ENCODE data around the gene SEC24D.
"Not testable (repeated sequence)": the region's sequence is repeated elsewhere in the genome, so short reads cannot be mapped to it uniquely, and the experiment has no call there.

SEC24D gene

DNA sequence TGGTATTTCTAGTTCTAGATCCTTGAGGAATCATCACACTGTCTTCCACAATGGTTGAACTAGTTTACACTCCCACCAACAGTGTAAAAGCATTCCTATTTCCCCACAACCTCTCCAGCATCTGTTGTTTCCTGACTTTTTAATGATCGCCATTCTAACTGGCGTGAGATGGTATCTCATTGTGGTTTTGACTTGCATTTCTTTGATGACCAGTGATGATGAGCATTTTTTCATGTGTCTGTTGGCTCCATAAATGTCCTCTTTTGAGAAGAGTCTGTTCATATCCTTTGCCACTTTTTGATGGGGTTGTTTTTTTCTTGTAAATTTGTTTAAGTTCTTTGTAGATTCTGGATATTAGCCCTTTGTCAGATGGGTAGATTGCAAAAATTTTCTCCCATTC is 58.3 kb downstream of the SEC24D start:
- not testable (repeated sequence) for H3K27me3 ChIP-seq (replicated peaks; ENCODE audit: control insufficient read depth, insufficient read depth, low read length); H3K9ac ChIP-seq (ENCODE audit: low read length); H3K9me3 ChIP-seq (ENCODE audit: control insufficient read depth, low read length); DNase-seq (ENCODE audit: low read depth); H3K4me3 ChIP-seq (ENCODE audit: low read length)
- H3K4me1 ChIP-seq (ENCODE audit: control insufficient read depth, insufficient read depth, low read length): peaks cover 39% of the 10 kb centered on the region
- peaks cover 11% of the 10 kb centered on the region for H3K36me3 ChIP-seq (ENCODE audit: control insufficient read depth, insufficient read depth, low read length, severe bottlenecking)

DNA sequence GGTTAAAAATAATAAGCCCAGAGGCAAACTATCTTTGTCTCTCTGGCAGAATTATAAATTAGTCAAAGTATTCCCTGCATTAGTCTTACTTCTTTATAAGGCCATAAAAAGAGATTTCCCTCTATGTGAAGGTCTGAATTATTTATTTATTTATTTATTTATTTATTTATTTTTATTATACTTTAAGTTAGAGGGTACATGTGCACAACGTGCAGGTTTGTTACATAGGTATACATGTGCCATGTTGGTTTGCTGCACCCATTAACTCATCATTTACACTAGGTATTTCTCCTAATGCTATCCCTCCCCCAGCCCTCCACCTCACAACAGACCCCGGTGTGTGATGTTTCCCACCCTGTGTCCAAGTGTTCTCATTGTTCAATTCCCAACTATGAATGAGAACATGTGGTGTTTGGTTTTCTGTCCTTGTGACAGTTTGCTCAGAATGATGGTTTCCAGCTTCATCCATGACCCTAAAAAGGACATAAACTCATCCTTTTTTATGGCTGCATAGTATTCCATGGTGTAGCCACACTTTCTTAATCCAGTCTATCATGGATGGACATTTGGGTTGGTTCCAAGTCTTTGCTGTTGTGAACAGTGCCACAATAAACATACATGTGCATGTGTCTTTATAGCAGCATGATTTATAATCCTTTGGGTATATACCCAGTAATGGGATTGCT is 58.8 kb downstream of the SEC24D start:
- DNase-seq (ENCODE audit: low read depth); H3K9ac ChIP-seq (ENCODE audit: low read length); H3K27me3 ChIP-seq (replicated peaks; ENCODE audit: control insufficient read depth, insufficient read depth, low read length); H3K36me3 ChIP-seq (ENCODE audit: control insufficient read depth, insufficient read depth, low read length, severe bottlenecking); H3K9me3 ChIP-seq (ENCODE audit: control insufficient read depth, low read length); H3K4me3 ChIP-seq (ENCODE audit: low read length): not testable (repeated sequence)
- peaks cover 44% of the 10 kb centered on the region for H3K4me1 ChIP-seq (ENCODE audit: control insufficient read depth, insufficient read depth, low read length)

DNA sequence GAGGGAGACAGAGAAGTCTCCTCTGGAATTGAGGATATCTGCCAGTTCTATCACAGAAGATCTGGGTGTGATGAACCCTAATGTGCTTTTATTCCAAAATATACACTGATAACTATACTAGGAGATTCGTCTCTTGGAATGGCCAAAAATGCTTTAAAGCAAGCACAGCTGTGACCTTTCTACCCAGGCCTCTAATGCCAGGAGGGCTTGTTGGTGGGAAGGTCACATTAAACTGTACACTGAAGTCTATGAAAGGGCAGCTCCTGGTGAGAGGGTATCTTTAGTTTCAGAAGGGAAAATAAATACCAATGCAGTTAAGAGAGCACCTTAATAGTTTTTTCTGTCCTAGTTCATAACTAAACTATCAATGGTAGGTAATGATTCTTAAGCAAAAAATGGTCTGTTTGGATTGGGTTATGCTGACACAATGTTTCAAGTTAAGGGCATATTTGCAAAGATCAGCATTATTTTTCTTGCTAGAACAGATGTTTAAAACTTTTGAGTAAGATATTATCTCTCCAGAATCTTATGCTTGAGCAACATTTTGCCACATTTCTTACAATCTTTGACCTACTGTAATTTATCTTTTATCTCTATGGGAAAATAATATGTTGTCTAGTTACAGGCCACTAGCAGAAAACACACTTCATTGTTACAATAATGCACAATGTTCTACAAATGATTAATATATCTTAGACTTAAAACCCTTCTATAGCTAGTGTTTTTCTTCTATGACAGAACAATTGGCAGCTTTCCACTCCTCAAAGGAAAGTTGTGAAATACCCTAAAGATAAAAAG is 59.6 kb downstream of the SEC24D start:
- H3K9me3 ChIP-seq (ENCODE audit: control insufficient read depth, low read length): no peaks in the 10 kb centered on the region
- H3K4me1 ChIP-seq (ENCODE audit: control insufficient read depth, insufficient read depth, low read length): peaks cover 44% of the 10 kb centered on the region
- no peaks in the 10 kb centered on the region for H3K27me3 ChIP-seq (replicated peaks; ENCODE audit: control insufficient read depth, insufficient read depth, low read length)
- H3K9ac ChIP-seq (ENCODE audit: low read length): peak overlapping the region; percentile 22
- no peak overlapping the region for H3K4me3 ChIP-seq (ENCODE audit: low read length)
- peaks cover 4% of the 10 kb centered on the region for H3K36me3 ChIP-seq (ENCODE audit: control insufficient read depth, insufficient read depth, low read length, severe bottlenecking)
- peak; percentile 61 for DNase-seq (ENCODE audit: low read depth)

DNA sequence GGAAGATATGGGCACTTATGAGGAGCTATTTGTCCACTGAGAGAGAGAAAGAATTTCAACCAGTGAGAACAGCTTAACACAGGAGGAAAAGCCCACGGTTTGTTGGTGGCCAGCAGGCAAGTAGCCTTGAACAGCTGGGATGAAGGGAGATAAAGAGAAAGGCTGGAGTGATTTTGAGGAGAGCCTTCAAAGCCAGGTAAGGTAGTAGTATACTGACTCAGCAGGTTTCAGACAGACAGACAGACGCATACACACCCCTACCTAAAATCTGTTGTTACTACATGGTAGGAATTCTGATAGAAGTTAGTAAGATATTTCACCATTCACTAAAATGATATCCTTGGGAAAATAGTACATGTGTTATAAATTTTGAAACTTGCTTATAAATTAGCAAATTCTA is 60.5 kb downstream of the SEC24D start:
- H3K9ac ChIP-seq (ENCODE audit: low read length): no peak overlapping the region

DNA sequence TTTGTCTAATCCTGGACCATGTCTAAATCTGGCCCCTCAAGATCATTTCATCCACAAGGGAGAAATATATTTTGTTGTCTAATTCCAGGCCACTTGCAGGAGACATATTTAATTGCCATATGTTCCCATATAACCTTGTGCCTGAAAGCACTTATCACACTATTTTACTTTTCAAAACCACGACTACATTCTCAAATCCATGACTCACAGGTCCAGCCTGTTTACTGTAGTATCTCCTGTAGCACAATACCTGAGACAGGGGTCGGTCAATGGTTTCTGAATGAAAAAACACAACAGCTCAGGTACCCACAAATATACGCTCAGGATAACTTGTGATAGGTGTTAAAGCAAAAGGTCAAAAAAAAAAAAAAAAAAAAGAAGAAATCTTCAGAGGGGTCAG is 60.9 kb downstream of the SEC24D start:
- no peak for DNase-seq (ENCODE audit: low read depth)
- Histone ChIP-seq H3K36me3 (ENCODE audit: control insufficient read depth, insufficient read depth, low read length, severe bottlenecking) (peaks cover 8% of the 10 kb centered on the region), H3K9ac (ENCODE audit: low read length) (no peak overlapping the region), H3K27me3 (replicated peaks; ENCODE audit: control insufficient read depth, insufficient read depth, low read length) (no peaks in the 10 kb centered on the region), H3K9me3 (ENCODE audit: control insufficient read depth, low read length) (no peaks in the 10 kb centered on the region), H3K4me1 (ENCODE audit: control insufficient read depth, insufficient read depth, low read length) (peaks cover 46% of the 10 kb centered on the region), H3K4me3 (ENCODE audit: low read length) (no peak overlapping the region)

More for the DNA sequence above, 60.5 kb downstream of the SEC24D start:
- Histone ChIP-seq H3K27me3 (replicated peaks; ENCODE audit: control insufficient read depth, insufficient read depth, low read length) (no peaks in the 10 kb centered on the region), H3K36me3 (ENCODE audit: control insufficient read depth, insufficient read depth, low read length, severe bottlenecking) (peaks cover 8% of the 10 kb centered on the region), H3K4me1 (ENCODE audit: control insufficient read depth, insufficient read depth, low read length) (peaks cover 44% of the 10 kb centered on the region), H3K4me3 (ENCODE audit: low read length) (no peak overlapping the region), H3K9me3 (ENCODE audit: control insufficient read depth, low read length) (no peaks in the 10 kb centered on the region)
- no peak for DNase-seq (ENCODE audit: low read depth)

DNA sequence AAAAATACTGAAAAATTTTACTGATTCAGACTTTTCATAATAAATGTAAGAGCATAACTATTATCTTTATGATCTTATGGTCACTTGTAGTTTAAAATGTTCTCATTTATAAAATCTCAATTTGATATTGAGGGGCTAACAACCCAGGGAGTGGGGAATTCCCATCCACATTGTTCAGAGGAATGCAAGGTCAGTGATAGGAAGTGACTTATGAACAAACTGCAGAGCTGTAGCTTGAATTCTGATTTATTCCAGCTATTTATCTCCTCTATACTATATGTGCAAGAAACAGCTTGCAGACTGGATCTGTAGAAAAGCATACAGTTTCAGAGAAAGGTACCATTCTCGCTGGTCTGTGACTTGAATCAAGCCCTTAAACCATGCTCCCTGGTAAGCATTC is 61.6 kb downstream of the SEC24D start:
- Histone ChIP-seq H3K27me3 (replicated peaks; ENCODE audit: control insufficient read depth, insufficient read depth, low read length) (no peaks in the 10 kb centered on the region), H3K36me3 (ENCODE audit: control insufficient read depth, insufficient read depth, low read length, severe bottlenecking) (peaks cover 11% of the 10 kb centered on the region), H3K4me3 (ENCODE audit: low read length) (no peak overlapping the region), H3K9ac (ENCODE audit: low read length) (no peak overlapping the region), H3K4me1 (ENCODE audit: control insufficient read depth, insufficient read depth, low read length) (peaks cover 53% of the 10 kb centered on the region), H3K9me3 (ENCODE audit: control insufficient read depth, low read length) (no peaks in the 10 kb centered on the region)
- no peak for DNase-seq (ENCODE audit: low read depth)

DNA sequence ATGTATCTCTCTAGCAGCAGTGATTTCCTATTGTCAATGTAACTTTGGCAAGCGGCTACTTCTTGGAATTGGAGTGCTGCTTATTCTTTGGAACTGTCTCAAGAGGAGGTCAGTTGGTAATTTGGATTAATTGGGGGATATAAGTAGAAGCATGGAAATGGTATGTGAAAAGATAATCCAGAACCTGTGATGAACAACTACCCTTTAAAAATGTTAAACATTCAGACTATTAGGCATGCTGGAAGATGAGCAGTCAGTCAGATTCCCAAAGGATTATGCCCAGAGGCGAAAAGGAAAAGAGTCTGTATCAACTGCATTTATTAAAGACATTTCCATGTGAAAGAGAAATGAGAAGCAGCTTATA is 62.5 kb downstream of the SEC24D start:
- Histone ChIP-seq H3K36me3 (ENCODE audit: control insufficient read depth, insufficient read depth, low read length, severe bottlenecking) (peaks cover 15% of the 10 kb centered on the region), H3K9me3 (ENCODE audit: control insufficient read depth, low read length) (no peaks in the 10 kb centered on the region), H3K4me1 (ENCODE audit: control insufficient read depth, insufficient read depth, low read length) (peaks cover 55% of the 10 kb centered on the region), H3K9ac (ENCODE audit: low read length) (no peak overlapping the region), H3K27me3 (replicated peaks; ENCODE audit: control insufficient read depth, insufficient read depth, low read length) (no peaks in the 10 kb centered on the region), H3K4me3 (ENCODE audit: low read length) (no peak overlapping the region)
- no peak for DNase-seq (ENCODE audit: low read depth)

DNA sequence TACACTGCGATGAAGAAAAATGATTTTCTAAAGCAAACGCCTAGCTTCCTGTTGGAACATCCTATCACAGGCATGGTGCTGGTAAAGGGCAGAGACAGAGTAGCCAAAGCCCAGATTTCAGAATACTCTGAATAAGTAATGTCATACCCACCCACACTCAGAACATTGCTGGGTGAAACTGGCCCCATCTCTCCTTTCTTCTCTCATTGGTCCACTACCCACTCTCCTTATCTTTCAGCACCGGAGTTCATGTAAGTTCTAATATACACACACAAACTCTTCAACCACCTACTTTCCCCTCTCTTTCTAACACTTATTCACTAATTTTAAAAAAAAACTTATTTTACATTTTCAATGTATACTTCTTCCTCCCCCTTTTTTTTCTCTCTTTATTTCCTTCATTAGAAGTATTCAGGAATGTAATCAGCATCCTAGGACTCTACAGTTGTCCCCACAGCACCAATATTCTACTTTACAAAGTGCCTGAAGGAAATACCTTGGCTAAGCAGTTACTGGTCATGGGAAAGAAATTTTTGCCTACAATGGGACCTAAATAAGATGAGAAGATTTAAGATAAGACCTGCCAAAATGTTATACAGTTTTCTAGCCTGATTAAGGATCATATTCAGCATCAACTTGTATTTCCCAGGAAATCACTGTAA is 63.0 kb downstream of the SEC24D start:
- H3K36me3 ChIP-seq (ENCODE audit: control insufficient read depth, insufficient read depth, low read length, severe bottlenecking): peaks cover 18% of the 10 kb centered on the region
- no peaks in the 10 kb centered on the region for H3K27me3 ChIP-seq (replicated peaks; ENCODE audit: control insufficient read depth, insufficient read depth, low read length)
- H3K9ac ChIP-seq (ENCODE audit: low read length): peak overlapping the region; percentile 53
- peak overlapping the region; percentile 17 for H3K4me3 ChIP-seq (ENCODE audit: low read length)
- peaks cover 55% of the 10 kb centered on the region for H3K4me1 ChIP-seq (ENCODE audit: control insufficient read depth, insufficient read depth, low read length)
- DNase-seq (ENCODE audit: low read depth): peak; percentile 48
- no peaks in the 10 kb centered on the region for H3K9me3 ChIP-seq (ENCODE audit: control insufficient read depth, low read length)

DNA sequence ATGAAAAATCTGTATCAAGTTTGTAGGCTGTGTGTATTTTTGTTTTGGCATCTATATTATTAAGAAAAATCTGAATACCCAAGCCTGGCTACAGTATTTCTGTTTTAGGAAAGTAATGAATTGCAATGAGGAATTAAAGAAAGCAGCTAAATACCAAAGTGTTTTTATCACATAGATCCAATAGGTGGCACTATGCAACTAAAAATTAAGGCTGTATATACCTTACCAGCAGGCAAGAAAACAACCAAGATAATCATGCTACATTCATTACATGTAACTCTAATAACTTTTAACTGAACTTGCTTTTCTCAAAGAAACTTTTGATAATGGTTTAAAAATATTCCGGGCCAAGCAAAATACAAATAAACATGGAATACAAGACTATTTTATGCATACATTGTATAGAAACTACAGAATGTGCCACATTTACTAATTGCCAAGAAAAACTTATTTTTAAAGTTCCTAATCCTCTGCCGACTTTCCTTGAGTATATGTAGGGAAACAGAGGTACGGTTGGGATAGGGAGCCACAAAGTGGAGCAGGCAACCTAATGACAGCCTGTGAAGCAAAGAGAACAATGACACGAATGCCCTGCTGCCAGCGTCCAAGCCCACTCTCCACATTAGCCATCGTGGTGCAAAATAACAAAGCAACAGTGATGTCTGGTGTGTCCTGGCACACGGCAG is 63.7 kb downstream of the SEC24D start:
- DNase-seq (ENCODE audit: low read depth): peak; percentile 81
- Histone ChIP-seq H3K36me3 (ENCODE audit: control insufficient read depth, insufficient read depth, low read length, severe bottlenecking) (peaks cover 25% of the 10 kb centered on the region), H3K9me3 (ENCODE audit: control insufficient read depth, low read length) (no peaks in the 10 kb centered on the region), H3K27me3 (replicated peaks; ENCODE audit: control insufficient read depth, insufficient read depth, low read length) (no peaks in the 10 kb centered on the region), H3K4me1 (ENCODE audit: control insufficient read depth, insufficient read depth, low read length) (peaks cover 55% of the 10 kb centered on the region), H3K4me3 (ENCODE audit: low read length) (peak overlapping the region; percentile 17), H3K9ac (ENCODE audit: low read length) (peak overlapping the region; percentile 53)

DNA sequence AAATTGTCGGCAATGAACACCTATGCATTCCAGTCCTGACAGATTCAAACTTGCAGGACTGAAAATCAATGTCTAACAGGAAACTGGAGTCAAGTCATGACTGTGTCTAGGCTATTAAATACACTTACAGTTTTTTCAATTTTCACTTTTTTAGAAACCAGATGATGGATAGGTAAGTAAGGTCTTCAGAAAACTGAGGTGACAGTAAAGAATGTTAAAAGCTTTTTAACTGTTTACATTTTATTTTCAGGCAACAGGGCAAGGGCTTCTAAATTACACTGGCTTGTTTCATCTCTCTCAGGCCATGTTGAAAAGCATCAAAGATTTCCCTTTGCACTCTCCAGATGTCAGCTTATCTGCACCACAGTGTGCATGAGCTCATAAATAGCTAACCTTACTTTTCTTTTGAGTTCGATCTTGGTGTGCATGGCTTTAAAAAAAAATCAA is 65.2 kb downstream of the SEC24D start:
- Histone ChIP-seq H3K27me3 (replicated peaks; ENCODE audit: control insufficient read depth, insufficient read depth, low read length) (no peaks in the 10 kb centered on the region), H3K36me3 (ENCODE audit: control insufficient read depth, insufficient read depth, low read length, severe bottlenecking) (peaks cover 40% of the 10 kb centered on the region)
- DNase-seq (ENCODE audit: low read depth): no peak

DNA sequence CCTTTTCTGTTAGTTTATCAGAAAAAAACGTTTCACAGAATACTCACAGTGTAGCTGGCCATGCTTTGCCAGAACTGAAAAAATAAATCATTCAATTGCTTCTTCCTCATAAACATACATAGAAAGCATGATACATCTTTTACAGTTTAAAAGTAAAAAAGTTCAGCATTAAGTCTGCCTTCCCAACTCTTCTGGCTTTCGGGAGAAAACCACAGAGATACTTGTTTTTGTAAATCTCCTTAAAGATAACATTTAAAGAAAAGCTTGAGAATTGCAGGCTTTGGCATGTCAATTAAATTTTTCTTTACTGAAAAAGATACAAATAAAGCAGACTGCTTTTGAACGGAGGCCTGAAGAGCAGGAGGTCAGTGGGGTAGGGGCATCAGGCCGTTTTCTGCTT is 66.8 kb downstream of the SEC24D start:
- H3K9me3 ChIP-seq (ENCODE audit: control insufficient read depth, low read length): no peaks in the 10 kb centered on the region
- no peak overlapping the region for H3K4me3 ChIP-seq (ENCODE audit: low read length)
- H3K36me3 ChIP-seq (ENCODE audit: control insufficient read depth, insufficient read depth, low read length, severe bottlenecking): peaks cover 49% of the 10 kb centered on the region
- peaks cover 49% of the 10 kb centered on the region for H3K4me1 ChIP-seq (ENCODE audit: control insufficient read depth, insufficient read depth, low read length)
- no peak for DNase-seq (ENCODE audit: low read depth)
- no peaks in the 10 kb centered on the region for H3K27me3 ChIP-seq (replicated peaks; ENCODE audit: control insufficient read depth, insufficient read depth, low read length)
- peak overlapping the region; percentile 40 for H3K9ac ChIP-seq (ENCODE audit: low read length)

More for the DNA sequence above, 65.2 kb downstream of the SEC24D start:
- no peak overlapping the region for H3K9ac ChIP-seq (ENCODE audit: low read length)
- H3K9me3 ChIP-seq (ENCODE audit: control insufficient read depth, low read length): no peaks in the 10 kb centered on the region
- H3K4me3 ChIP-seq (ENCODE audit: low read length): no peak overlapping the region
- peaks cover 54% of the 10 kb centered on the region for H3K4me1 ChIP-seq (ENCODE audit: control insufficient read depth, insufficient read depth, low read length)
